A549 (cell line): ENCODE measurements around the gene TTC24.

Experiments used
- EP300 ChIP-seq, 2 experiments: fragments of >200 bp; sonication (Bioruptor Twin); formaldehyde crosslinking; IDR thresholded peaks; 2 replicates in 1 of 2; 3 replicates in 1 of 2; pipeline ENCODE4 v1.6.1; 2016 to 2017
- FOSL2 ChIP-seq, 2 experiments: fragments of 450-650 bp in 1 of 2; fragments of >200 bp in 1 of 2; sonication (Bioruptor Twin) in 1 of 2; formaldehyde crosslinking; IDR thresholded peaks; 2 replicates each; pipeline versions ENCODE4 v1.5.0 to v1.6.1; 2016 to 2020; ENCODE audit warnings: mild to moderate bottlenecking in 1 of 2, moderate library complexity in 1 of 2
- JUN ChIP-seq, 2 experiments: fragments of >200 bp; sonication (Bioruptor Twin); formaldehyde crosslinking; IDR thresholded peaks; 2 replicates in 1 of 2; 3 replicates in 1 of 2; pipeline ENCODE4 v1.6.1; 2016 to 2017
- KDM5A ChIP-seq: fragments of 200-600 bp; sonication (generic); IDR thresholded peaks from 2 replicates; pipeline ENCODE4 v1.6.1; 2016; ENCODE audit warnings: antibody characterized with exemption, mild to moderate bottlenecking
- MYC ChIP-seq: IDR thresholded peaks from 2 replicates; pipeline ENCODE4 v1.6.1; 2012; ENCODE audit warnings: mild to moderate bottlenecking, inconsistent platforms, low read length, improper control_type of control experiment, borderline replicate concordance
- POLR2A ChIP-seq: IDR thresholded peaks from 2 replicates; pipeline ENCODE4 v1.6.1; 2012; ENCODE audit warnings: mild to moderate bottlenecking, low read length
- RAD21 ChIP-seq, 2 experiments: fragments of >200 bp in 1 of 2; sonication (Bioruptor Twin) in 1 of 2; formaldehyde crosslinking in 1 of 2; IDR thresholded peaks in 1 of 2; conservative IDR thresholded peaks in 1 of 2; 2 replicates in 1 of 2; 3 replicates in 1 of 2; pipeline ENCODE4 v1.6.1; 2012 to 2018; ENCODE audit warnings: inconsistent platforms in 1 of 2
- RFX5 ChIP-seq: fragments of 450-650 bp; IDR thresholded peaks from 2 replicates; pipeline ENCODE4 v1.7.1; 2014; ENCODE audit warnings: antibody characterized with exemption, mild to moderate bottlenecking, moderate library complexity
- SMC3 ChIP-seq: fragments of >200 bp; sonication (Bioruptor Twin); formaldehyde crosslinking; IDR thresholded peaks from 3 replicates; pipeline ENCODE4 v1.6.1; 2018; ENCODE audit warnings: inconsistent platforms
- SREBF2 ChIP-seq: fragments of 450-650 bp; IDR thresholded peaks from 2 replicates; pipeline ENCODE4 v1.6.1; 2014; ENCODE audit warnings: mild to moderate bottlenecking, moderate library complexity
- TP53 ChIP-seq: fragments of 250-450 bp; sonication (Bioruptor Pico); IDR thresholded peaks from 2 replicates; pipeline ENCODE4 v1.5.0; 2021; ENCODE audit warnings: mild to moderate bottlenecking, moderate library complexity
- TF ChIP-seq, protein P1 (sequence below): fragments of >200 bp; sonication (Bioruptor Twin); formaldehyde crosslinking; IDR thresholded peaks from 3 replicates; pipeline ENCODE4 v1.5.1; 2016

DNA sequence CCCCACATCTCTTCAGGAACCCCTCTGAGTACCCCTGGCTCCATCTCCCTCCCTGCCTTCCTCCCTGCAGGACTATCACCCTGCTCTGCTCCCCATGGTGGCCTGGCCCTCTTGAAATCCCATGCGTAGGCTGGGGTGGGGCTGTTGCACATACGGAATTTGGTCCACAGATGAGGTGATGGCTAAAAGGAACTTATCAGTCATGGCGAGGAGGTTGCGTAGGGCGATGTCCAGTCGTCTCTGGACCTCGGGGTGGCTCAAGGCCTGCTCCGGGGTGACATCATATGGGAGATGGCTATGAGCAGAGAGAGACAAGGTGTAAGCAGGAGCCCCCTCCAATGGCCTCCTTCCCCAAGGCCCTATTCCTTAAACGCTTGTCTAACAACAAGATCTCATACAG lies 42.5 kb upstream of the TTC24 start:
- TF ChIP-seq POLR2A: no peak
- TF ChIP-seq, protein P1, sequence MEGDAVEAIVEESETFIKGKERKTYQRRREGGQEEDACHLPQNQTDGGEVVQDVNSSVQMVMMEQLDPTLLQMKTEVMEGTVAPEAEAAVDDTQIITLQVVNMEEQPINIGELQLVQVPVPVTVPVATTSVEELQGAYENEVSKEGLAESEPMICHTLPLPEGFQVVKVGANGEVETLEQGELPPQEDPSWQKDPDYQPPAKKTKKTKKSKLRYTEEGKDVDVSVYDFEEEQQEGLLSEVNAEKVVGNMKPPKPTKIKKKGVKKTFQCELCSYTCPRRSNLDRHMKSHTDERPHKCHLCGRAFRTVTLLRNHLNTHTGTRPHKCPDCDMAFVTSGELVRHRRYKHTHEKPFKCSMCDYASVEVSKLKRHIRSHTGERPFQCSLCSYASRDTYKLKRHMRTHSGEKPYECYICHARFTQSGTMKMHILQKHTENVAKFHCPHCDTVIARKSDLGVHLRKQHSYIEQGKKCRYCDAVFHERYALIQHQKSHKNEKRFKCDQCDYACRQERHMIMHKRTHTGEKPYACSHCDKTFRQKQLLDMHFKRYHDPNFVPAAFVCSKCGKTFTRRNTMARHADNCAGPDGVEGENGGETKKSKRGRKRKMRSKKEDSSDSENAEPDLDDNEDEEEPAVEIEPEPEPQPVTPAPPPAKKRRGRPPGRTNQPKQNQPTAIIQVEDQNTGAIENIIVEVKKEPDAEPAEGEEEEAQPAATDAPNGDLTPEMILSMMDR: no peak
- TF ChIP-seq RAD21 (conservative IDR thresholded peaks at IDR 0.05 in 1 of 2, IDR thresholded peaks at IDR 0.05 in 1 of 2): no peak
- no peak for TF ChIP-seq SREBF2
- no peak for TF ChIP-seq SMC3
- TF ChIP-seq JUN (IDR thresholded peaks at IDR 0.05): no peak
- TF ChIP-seq TP53 (CRISPR knock-in tag): no peak
- TF ChIP-seq MYC: no peak
- no peak for TF ChIP-seq FOSL2 (IDR thresholded peaks at IDR 0.05)
- no peak for TF ChIP-seq FOSL2 (CRISPR knock-in tag; IDR thresholded peaks at IDR 0.05)
- no peak for TF ChIP-seq RFX5
- no peak for TF ChIP-seq EP300 (IDR thresholded peaks at IDR 0.05)
- no peak for TF ChIP-seq KDM5A
